SU-DHL-6 (cell line): Measurements from ENCODE around the gene ESRRA.

Source experiments
- H2AFZ ChIP-seq: fragments of 200-600 bp; sonication (generic); 2 replicates; pipeline ENCODE4 v1.6.1; 2014; ENCODE audit warnings: low read depth, mild to moderate bottlenecking, moderate library complexity, mixed read lengths, antibody characterized with exemption, low read length; ENCODE audit not compliant: severe bottlenecking
- H3F3A ChIP-seq: fragments of 200-600 bp; shearing (Covaris generic); 2 replicates; pipeline ENCODE4 v1.6.0; 2016; ENCODE audit warnings: antibody characterized with exemption, mild to moderate bottlenecking; ENCODE audit not compliant: insufficient read depth
- H3K27ac ChIP-seq: fragments of 200-600 bp; sonication (generic); 2 replicates; pipeline ENCODE4 v1.5.1; 2016; ENCODE audit warnings: low read depth, mild to moderate bottlenecking, low read length, moderate library complexity, mixed read lengths
- H3K27me3 ChIP-seq: fragments of 200-600 bp; sonication (generic), shearing (Covaris generic); 2 replicates; pipeline ENCODE4 v1.6.0; 2014; ENCODE audit warnings: mild to moderate bottlenecking, low read length
- H3K36me3 ChIP-seq: fragments of 200-600 bp; sonication (generic); 2 replicates; pipeline ENCODE4 v1.6.1; 2014; ENCODE audit warnings: mild to moderate bottlenecking, low read length, mixed read lengths
- H3K4me2 ChIP-seq: fragments of 300-600, 200-600 bp; shearing (Covaris generic), sonication (generic); 2 replicates; pipeline ENCODE4 v1.6.0; 2014; ENCODE audit warnings: low read length, low read depth, mild to moderate bottlenecking; ENCODE audit not compliant: poor library complexity, severe bottlenecking
- H3K4me3 ChIP-seq: fragments of 200-600 bp; sonication (generic); 2 replicates; pipeline ENCODE4 v1.5.1; 2014; ENCODE audit warnings: antibody characterized with exemption, low read length, mild to moderate bottlenecking, mixed read lengths; ENCODE audit not compliant: insufficient read depth, poor library complexity, severe bottlenecking
- H3K79me2 ChIP-seq: fragments of 200-600 bp; sonication (generic); 2 replicates; pipeline ENCODE4 v1.6.1; 2014; ENCODE audit warnings: mild to moderate bottlenecking, low read length, moderate library complexity; ENCODE audit not compliant: insufficient read depth
- H3K9ac ChIP-seq: fragments of 200-600 bp; sonication (generic); 2 replicates; pipeline ENCODE4 v1.7.0; 2014; ENCODE audit warnings: mild to moderate bottlenecking, low read length
- H3K9me2 ChIP-seq: fragments of 200-600 bp; sonication (generic); replicated peaks from 2 replicates; pipeline ENCODE4 v1.6.1; 2014; ENCODE audit warnings: low read length; ENCODE audit not compliant: insufficient read depth
- H3K9me3 ChIP-seq: fragments of 200-600 bp; sonication (generic); 2 replicates; pipeline ENCODE4 v1.6.1; 2014; ENCODE audit warnings: low read length, mixed read lengths; ENCODE audit not compliant: insufficient read depth
- H4K20me1 ChIP-seq: fragments of 200-600 bp; sonication (generic); 2 replicates; pipeline ENCODE4 v1.6.1; 2014; ENCODE audit warnings: low read depth, mild to moderate bottlenecking, antibody characterized with exemption, low read length, moderate library complexity, mixed read lengths
- EZH2phosphoT487 ChIP-seq: fragments of 200-600 bp; sonication (generic), shearing (Covaris generic); conservative IDR thresholded peaks from 2 replicates; pipeline ENCODE4 v1.6.1; 2018; ENCODE audit warnings: mild to moderate bottlenecking, antibody characterized with exemption, low read length, moderate library complexity, mixed read lengths
- TF ChIP-seq, protein P1 (sequence below): fragments of 200-600 bp; sonication (generic); IDR thresholded peaks from one replicate; pipeline ENCODE4 v1.5.1; 2017; ENCODE audit warnings: antibody characterized with exemption, mild to moderate bottlenecking, low read length, moderate library complexity; ENCODE audit not compliant: insufficient read depth, poor library complexity, severe bottlenecking

The ESRRA gene

GRCh38 chr11:64258946-64259532 is 46.3 kb upstream of the ESRRA start:
- Histone ChIP-seq H3K27me3 (no peaks in the 10 kb centered on the region), H3K27ac (no peak overlapping the region), H3K9me2 (no peaks in the 10 kb centered on the region), H3K79me2 (no peaks in the 10 kb centered on the region), H2AFZ (no peak overlapping the region), H3K9ac (no peak overlapping the region), H3F3A (no peaks in the 10 kb centered on the region), H4K20me1 (no peaks in the 10 kb centered on the region), H3K9me3 (no peaks in the 10 kb centered on the region), H3K4me3 (no peak overlapping the region), H3K4me2 (no peak overlapping the region), H3K36me3 (no peaks in the 10 kb centered on the region)
- TF ChIP-seq, protein P1, sequence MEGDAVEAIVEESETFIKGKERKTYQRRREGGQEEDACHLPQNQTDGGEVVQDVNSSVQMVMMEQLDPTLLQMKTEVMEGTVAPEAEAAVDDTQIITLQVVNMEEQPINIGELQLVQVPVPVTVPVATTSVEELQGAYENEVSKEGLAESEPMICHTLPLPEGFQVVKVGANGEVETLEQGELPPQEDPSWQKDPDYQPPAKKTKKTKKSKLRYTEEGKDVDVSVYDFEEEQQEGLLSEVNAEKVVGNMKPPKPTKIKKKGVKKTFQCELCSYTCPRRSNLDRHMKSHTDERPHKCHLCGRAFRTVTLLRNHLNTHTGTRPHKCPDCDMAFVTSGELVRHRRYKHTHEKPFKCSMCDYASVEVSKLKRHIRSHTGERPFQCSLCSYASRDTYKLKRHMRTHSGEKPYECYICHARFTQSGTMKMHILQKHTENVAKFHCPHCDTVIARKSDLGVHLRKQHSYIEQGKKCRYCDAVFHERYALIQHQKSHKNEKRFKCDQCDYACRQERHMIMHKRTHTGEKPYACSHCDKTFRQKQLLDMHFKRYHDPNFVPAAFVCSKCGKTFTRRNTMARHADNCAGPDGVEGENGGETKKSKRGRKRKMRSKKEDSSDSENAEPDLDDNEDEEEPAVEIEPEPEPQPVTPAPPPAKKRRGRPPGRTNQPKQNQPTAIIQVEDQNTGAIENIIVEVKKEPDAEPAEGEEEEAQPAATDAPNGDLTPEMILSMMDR, result no peak
- no peak for TF ChIP-seq EZH2phosphoT487

DNA sequence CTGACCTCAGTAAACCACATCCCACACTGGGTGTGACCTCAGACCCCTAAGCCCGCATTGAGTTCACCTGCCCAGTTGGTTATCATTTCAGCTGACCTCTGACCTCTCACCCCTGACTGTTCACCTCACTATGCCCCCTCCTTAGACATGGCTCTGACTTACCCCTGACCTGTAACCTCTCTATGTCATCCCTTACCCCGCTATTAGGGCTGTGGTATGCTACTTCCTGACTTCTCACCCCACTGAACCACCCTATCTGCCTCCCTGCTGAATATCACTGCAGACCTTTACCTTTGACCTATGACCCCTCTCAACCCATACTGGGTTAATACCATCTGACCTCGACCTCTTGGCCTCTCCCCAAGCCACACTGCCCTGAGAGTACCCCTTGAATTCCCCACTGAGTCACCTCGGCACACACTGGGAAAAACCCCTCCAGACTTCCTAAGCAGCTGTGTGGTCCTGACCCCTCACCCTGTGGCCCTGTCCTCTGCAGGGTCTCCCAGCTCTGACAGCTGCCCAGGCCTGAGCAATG is 45.7 kb upstream of the ESRRA start:
- Histone ChIP-seq H3K27me3 (no peaks in the 10 kb centered on the region), H3K36me3 (no peaks in the 10 kb centered on the region), H3K4me3 (no peak overlapping the region), H3K9ac (no peak overlapping the region), H3K27ac (no peak overlapping the region), H4K20me1 (no peaks in the 10 kb centered on the region), H3K9me3 (no peaks in the 10 kb centered on the region), H3F3A (no peaks in the 10 kb centered on the region), H2AFZ (no peak overlapping the region), H3K4me2 (no peak overlapping the region), H3K9me2 (no peaks in the 10 kb centered on the region), H3K79me2 (no peaks in the 10 kb centered on the region)
- TF ChIP-seq EZH2phosphoT487, result no peak
- TF ChIP-seq, protein P1, result no peak

DNA sequence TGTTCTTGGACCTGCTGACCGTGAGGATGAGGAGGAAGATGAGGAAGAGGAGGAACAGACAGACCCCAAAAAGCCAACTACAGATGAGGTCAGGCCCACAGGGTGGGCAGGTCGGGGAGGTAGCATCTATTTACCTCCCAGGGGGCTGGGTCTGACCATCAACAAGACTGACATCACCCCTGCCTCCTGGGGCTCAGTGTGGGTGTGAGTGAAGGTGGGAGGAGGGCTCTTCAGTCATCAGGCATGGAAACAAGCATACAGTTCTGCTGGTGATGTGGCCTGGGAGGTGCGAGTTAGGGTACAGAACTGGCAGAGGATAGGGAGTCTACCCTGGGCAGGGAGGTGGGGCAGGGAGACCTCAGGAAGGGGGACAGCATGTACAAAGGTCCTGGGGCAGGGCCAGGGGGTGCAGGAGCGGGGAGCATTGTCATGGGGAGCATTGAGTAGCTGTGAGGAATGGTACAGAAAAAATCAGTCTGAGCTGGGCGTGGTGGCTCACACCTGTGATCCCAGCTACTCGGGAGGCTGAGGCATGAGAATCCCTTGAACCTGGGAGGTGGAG is 45.1 kb upstream of the ESRRA start:
- no peak overlapping the region for H3K4me2 ChIP-seq
- no peaks in the 10 kb centered on the region for H3K36me3 ChIP-seq
- H3K9me3 ChIP-seq, result no peaks in the 10 kb centered on the region
- TF ChIP-seq, protein P1, result no peak
- TF ChIP-seq EZH2phosphoT487, result no peak
- no peak overlapping the region for H3K9ac ChIP-seq
- H3K79me2 ChIP-seq, result no peaks in the 10 kb centered on the region
- no peaks in the 10 kb centered on the region for H3K27me3 ChIP-seq
- H4K20me1 ChIP-seq, result no peaks in the 10 kb centered on the region
- H3K27ac ChIP-seq, result no peak overlapping the region
- H3F3A ChIP-seq, result no peaks in the 10 kb centered on the region
- no peak overlapping the region for H2AFZ ChIP-seq
- no peak overlapping the region for H3K4me3 ChIP-seq
- H3K9me2 ChIP-seq, result no peaks in the 10 kb centered on the region
